Measurements from ENCODE around the gene WDR5B. TPM values are rescaled to one million over a fixed set of nuclear protein-coding genes. Genes with fewer than 3 reads are reported as not detected.

WDR5B gene
- total RNA-seq, 1 donor from 2014 or later, result 5.0 TPM

DNA sequence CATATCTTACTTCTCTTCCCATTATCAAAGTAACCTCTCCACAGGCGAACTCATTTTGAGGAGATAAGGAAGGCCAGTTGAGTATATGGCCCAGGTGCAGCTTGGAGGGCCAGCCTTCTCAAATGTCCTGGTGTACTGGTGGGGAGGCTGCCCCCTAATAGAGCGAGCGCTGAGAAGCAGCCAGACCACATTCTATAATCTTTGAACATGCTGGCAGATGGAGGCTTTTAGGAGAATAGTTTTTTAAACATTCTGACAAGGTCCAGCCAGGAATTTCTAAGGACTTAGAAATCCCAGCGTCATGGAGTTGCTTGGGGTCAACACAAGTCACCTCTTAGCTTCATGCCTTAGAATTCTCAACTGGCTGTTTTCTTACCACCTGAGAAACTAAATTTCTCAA lies 5.8 kb downstream of the WDR5B start:
- intact Hi-C loops (cut with micrococcal nuclease), result no loop called here

DNA sequence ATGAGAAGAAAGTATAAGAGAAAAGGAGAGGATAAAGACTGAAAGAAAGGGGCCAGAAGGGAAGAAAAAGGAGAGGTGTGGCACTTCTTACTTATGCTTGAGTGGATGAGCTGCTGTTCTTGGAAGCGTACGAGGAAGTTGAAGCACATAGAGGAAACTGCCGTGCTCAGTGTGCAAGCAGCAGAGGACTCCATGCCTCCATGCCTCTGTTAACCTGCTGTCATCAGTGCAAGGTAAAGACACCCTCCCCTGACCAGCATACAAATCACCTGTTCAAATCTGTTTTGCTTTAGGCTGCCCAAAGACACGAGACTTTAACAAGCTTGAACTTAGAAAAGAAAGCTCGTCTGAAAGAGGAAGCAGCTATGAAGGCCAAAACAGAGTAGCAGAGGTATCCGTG lies 6.4 kb downstream of the WDR5B start:
- intact Hi-C loops (cut with micrococcal nuclease), result no loop called here

DNA sequence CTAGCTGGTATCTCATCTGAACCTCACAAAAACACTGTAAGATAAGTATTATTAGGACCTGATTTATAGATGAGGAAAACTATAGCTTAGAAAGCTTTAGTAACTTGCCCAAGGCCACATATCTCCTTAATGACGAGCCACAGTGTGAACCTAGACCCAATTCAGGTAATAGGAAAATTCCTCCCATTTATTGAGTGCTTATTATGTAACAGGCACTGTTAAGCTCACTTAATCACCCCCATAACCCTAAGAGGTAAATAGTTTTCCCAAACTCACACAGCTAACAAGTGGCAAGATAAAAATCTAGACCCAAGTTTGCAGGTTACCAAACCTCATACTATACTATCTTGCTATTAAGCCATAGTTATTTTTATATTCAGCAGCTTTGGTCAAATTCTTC lies 7.9 kb downstream of the WDR5B start:
- intact Hi-C loops (cut with micrococcal nuclease), result no loop called here

DNA sequence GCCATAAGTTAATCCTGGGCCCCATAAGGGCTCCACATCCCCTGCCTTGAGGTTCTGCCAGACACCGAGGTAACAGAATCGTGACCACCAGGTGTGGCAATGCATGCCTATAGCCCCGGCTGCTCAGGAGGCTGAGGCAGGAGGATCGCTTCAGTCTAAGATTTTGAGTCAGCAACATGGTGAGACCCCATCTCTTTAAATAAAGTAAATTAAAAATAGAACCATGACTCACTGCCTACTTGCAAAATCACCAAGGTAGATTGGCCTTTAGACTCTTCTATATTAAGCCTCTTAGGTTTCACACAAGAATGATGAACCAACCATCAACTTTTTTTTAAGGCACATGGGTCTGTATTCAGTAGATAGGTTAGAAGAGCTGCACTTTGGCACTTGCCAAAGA lies 9.7 kb downstream of the WDR5B start:
- intact Hi-C loops (cut with micrococcal nuclease), result no loop called here

DNA sequence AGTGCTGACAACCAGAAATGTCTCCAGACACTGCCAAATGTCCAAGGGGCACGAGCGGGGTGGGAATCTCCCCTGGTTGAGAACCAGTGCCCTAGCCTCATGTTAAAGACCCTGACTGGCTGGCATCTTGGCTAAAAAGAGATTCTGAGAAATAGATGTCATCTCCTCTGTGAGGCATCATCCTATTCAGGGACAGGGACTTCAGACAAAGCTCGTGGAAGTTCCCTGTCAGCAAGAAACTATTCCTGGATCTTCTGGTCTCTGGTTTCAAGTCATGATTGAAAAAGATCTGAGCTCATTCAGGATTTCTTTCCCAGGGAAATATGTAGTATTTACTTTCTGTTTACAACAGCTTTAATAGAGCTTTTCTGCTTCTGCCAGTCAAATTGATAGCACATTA lies 10.8 kb downstream of the WDR5B start:
- intact Hi-C loops (cut with micrococcal nuclease), result no loop called here

DNA sequence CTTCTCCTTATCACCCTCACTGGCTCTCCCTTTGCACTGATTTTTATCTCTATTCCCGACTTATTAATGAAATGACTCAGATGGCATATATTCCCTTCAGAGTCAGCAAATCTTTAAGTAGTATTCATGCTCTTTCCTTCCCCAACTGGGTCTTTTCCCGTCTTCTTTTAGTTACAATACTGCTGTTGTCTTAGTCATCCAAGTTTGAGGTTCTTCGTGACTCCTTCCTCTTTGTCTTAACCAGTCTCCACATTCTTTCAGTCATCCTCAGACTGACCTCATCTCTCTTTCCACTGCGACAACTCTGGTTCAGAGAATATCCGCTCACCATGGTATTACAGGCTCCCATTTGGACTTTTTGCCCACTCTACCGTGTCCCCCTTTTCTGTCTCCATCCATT lies 12.4 kb downstream of the WDR5B start:
- intact Hi-C loops (cut with micrococcal nuclease), result no loop called here

DNA sequence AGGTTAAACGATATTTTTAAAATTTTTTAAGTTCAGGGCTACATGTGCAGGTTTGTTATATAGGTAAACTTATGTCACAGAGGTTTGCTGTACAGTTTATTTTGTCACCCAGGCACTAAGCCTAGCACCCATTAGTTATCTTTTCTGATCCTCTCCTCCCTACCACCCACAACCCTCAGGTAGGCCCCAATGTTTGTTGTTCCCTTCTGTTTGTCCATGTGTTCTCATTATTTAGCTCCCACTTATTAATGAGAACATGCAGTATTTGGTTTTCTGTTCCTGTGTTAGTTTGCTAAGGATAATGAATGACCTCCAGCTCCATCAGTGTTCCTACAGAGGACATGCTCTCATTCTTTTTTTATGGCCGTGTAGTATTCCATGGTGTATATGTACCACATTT lies 16.9 kb downstream of the WDR5B start:
- intact Hi-C loops (cut with micrococcal nuclease), result loop anchor here (10.0 kb wide), 1 partner anchor 626 kb away; the partner anchor contains the start of gene SEMA5B

DNA sequence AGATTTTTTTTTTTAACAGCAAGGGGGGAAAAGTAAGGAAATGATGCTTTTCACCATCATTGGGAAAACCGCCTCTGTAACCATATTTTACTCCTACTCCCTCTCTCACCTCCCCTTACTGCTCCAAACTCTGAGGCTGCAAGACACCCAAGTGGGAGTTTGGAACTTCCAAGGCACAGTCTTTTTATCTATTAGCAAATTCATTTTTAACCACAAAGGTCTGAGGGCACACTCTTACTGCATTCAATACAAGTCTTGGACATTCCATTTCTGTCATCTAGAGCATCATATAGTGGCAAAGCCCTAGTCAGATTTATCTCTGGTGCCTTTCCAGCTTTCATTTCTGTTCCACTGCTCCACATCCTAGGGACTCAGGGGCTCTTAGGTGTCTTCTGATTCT lies 18.7 kb downstream of the WDR5B start:
- intact Hi-C loops (cut with micrococcal nuclease), result loop anchor here (10.0 kb wide), 1 partner anchor 628 kb away; the partner anchor contains the start of gene SEMA5B

DNA sequence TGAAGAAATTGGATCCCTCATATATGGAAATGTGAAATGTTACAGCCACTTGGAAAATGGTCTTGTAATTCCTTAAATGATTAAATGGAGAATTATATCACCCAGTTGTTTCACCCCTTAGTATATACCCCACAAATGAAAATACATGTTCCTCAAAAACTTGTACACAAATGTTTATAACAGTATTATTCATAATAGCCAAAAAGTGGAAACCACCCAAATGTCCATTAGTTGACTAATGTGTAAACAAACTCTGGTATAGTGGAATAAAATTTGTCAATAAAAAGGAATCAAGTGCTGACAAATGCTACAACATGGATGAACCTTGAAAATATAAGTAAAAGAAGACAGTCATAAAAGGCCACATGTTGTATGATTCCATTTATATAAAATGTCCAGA lies 19.4 kb downstream of the WDR5B start:
- intact Hi-C loops (cut with micrococcal nuclease), result loop anchor here (10.0 kb wide), 1 partner anchor 628 kb away; the partner anchor contains the start of gene SEMA5B

DNA sequence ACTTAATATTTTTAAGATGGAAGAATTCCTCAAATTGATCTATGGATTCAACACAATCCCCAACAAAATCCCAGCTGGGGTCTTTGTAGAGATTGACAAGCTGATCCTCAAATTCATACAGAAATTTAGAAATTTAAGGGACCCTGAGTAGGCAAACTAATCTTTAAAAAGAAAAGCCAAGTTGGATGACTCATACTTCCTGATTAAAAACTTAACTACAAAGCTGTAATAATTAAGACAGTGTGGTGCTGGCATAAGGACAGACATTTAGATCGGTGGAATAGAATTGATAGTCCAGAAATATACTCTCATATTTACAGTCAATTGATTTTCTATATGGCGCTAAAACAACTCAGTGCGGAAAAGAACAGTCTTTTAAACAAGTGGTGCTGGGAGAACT lies 20.3 kb downstream of the WDR5B start:
- intact Hi-C loops (cut with micrococcal nuclease), result loop anchor here (10.0 kb wide), 1 partner anchor 629 kb away; the partner anchor contains the start of gene SEMA5B

DNA sequence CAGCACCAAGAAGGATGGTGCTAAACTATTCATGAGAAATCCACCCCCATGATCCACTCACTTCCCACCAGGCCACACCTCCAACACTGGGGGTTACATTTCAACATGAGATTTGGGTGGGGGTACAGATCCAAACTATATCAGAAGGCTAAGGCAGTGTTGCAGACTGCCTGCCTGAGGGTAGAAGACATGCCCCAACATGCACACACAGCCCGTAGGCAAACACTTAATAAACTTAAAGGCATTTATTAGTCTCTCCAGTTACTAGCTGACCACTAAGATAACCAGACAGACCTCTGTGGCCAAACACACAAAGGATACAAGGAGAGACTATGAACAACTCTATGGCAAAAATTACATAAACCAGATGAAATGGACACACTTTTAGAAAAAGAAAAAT lies 21.7 kb downstream of the WDR5B start:
- intact Hi-C loops (cut with micrococcal nuclease), result loop anchor here (10.0 kb wide), 1 partner anchor 631 kb away; the partner anchor contains the start of gene SEMA5B

DNA sequence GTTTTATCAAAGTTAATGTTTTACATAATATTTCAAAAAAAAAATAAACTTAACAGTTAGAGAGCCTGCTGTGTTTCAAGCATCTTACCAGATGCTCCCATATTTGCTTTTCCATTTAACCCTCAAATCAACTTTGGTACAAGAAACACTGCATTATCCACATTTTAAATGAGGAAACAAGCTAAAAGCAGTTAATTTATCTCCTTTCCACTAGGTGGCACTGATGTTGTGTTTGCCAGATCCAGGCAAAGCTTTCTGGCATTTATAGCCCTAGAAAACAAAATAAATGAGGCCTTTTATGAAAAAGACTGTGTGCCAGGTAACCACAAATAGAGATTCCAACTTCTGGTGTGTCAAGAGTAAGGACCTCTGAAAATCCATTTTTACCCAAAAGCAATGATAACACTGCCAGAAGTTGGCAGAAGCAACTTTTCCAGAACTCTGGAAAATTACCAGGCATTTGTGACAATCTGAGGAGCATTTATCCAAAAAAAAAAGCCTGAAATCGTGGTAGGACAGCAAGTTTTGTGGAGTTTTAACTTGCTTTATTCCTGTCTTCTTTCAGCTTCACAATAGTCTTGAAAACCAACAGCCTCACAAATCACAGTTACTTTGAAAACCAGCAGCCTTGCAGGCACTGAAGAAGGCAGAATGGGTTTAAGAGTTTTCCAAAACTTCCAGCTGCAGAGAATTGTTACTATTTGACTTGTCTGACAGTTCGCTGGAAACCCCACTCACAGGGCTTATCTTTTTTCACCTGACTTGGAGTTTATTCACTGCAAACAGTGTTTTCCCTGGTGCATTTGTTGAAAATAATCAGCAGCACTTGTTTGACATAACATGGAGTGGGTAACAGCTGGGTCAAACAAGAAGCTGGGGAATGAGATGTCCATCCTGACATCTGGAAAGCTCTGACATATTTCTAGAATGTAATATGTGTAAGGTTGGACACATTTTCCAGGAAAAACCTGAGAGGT lies 22.7 kb downstream of the WDR5B start:
- intact Hi-C loops (cut with micrococcal nuclease), result loop anchor here (1.0 to 10.0 kb wide), 2 partner anchors 286 to 632 kb away; partner anchors contain the start of gene SEMA5B

DNA sequence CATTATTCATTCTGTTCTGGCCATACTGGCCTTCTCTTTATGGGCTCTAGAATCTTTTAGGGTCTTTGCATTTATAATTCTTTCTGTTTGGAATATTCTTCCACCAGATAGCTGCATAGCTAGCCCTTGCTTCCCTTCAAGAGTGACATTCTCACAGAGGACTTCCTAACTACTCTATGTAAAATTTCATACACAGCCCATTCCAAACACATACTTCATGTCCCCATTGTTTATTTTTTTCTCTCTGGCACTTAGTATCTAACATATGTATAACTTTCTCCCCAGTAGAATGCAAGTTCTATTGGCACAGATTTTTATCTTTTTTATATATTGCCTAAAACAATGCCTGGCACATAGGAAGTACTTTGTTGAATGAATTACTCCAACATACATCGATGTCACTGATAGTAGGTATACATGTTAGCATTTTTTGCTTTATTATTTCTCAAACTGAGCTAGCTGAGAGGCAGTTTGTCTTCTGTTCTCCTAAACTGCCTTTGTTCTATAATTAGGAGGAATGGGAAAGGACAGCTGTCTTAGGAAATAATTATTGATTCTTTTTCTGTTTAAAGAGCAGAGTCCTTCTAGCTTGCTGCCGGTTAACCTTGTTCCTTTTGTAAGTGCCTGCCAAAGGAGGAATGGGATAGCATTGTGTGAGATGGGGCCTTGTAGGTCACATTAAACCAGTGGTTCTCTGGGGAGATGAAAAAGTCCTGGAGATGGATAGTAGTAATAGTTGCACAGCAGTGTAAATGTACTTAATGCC lies 24.0 kb downstream of the WDR5B start:
- intact Hi-C loops (cut with micrococcal nuclease), result loop anchor here (10.0 kb wide), 1 partner anchor 633 kb away; the partner anchor contains the start of gene SEMA5B

DNA sequence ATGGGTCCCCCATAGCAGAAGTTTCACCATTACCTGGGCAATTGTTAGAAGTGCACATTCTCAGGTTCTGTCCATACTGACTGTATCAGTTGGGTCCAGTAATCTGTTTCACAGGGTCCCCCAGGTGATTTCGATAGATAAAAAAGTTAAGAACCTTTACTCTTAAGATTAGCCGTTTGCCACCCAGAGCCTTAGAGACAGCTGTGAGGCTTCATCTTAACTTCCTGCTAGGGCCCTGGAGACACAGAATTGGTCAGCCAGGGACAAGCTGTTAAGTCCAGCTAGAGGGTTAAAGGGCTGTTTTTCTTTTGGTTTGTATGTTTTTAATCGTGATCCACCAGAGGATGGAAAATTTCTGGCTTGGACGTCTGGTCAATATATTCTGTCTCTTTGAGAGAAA lies 25.2 kb downstream of the WDR5B start:
- intact Hi-C loops (cut with micrococcal nuclease), result loop anchor here (10.0 kb wide), 1 partner anchor 634 kb away; the partner anchor contains the start of gene SEMA5B

DNA sequence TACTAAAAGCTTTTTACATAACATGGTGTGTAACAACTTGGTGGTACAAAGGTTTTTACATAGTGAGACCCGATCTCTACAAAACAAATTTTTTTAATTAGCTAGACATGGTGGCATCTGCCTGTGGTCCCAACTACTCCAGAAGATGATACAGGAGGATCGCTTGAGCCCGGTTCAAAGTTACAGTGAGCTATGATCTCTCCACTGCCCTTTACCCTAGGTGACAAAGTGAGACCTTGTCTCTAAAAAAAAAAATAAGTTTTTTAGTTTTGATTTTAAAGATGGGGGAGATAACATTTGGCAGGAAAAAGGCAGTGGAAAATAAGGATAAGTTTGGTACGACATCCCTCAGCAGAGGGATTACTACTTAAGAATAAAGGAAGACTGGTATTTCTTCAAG lies 26.0 kb downstream of the WDR5B start:
- intact Hi-C loops (cut with micrococcal nuclease), result loop anchor here (10.0 kb wide), 2 partner anchors 405 to 635 kb away; partner anchors contain the start of genes HSPBAP1, SEMA5B and SLC49A4

DNA sequence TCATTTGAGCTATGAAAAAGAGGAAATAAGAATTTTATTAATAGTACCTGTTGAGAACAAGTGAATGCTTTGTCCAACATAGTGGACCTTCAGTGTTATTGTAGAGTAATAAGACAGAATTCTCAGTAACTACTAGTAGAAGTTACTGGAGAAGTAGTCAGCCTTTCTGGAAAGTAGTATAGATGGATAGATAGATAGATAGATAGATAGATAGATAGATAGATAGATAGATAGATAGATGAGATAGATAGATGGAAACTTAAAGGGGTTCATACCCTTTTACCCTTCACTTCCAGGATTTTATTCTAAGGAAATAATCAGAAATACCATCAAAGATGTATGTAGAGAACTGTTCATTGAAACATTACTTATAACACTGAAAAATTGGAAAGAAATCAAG lies 26.7 kb downstream of the WDR5B start:
- intact Hi-C loops (cut with micrococcal nuclease), result loop anchor here (10.0 kb wide), 1 partner anchor 406 kb away; the partner anchor contains the start of genes HSPBAP1 and SLC49A4

DNA sequence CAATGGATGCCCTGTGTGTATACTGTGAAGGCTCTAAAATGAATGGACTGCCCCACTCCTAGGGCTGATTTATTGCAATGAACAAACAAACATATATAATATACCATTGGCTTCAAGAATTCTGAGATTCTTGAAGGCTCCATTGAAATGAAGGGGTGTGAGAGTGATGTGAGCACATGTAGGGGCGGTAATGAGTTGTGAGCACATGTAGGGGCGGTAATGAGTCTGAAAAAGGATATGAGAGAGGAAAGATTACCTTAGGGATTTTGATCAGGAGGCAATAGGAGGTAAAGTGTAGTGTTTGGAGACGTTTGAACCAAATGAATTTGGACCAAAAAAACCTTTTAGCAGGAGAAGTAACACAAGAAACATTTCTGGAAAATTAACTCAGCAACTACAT lies 28.2 kb downstream of the WDR5B start:
- intact Hi-C loops (cut with micrococcal nuclease), result loop anchor here (10.0 kb wide), 1 partner anchor 407 kb away; the partner anchor contains the start of genes HSPBAP1 and SLC49A4

DNA sequence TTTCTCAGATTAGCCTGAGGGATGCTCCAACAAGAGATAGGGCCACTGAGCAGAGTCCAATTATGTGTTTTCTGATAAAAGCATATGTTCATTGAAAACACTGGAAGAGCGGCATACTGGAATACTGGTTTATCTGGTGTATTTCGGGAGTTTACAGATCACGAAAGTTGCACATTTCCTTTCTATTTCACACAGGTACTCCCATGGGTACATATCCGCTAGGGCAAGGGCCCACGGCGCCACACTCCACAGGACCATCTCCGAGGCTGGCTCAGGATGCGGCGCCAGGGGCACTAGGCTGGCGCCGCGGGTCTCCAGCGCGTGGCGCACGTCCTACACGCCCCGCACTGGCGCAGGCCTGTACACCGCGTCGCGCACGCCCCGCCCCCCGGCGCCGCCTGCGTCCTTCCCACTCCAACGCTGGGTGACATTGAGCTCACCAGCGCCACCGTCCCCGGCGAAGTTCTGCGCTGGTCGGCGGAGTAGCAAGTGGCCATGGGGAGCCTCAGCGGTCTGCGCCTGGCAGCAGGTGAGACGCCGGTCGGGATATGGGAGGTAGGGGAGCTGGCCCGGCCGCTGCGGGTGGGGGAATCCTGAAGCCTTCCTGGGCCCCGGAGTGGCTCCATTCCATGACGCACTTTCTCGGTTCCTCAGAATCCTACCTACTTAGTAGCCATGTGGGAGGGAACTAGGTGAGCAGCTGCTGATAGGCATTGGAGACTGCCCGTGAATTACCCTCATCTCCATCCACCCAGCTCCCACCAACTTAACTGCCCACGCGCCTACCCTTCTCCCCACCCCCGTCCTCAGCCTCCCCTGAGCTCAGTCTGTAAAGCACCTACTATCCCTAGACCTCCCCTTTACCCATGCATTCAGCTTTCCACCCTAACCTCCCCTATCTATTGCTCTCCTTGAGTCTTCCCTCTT lies 31.8 kb downstream of the WDR5B start, which contains the start of gene FAM162A:
TSS of gene FAM162A (plus strand) at position 412 of the 927 bp plus-strand sequence. CDS start at position 496, 84 bp downstream.
- intact Hi-C loops (cut with micrococcal nuclease), result loop anchor here (1.0 to 10.0 kb wide), 12 partner anchors 32 to 1642 kb away; partner anchors contain the start of genes DTX3L, EAF2, GOLGB1 and GTF2E1

DNA sequence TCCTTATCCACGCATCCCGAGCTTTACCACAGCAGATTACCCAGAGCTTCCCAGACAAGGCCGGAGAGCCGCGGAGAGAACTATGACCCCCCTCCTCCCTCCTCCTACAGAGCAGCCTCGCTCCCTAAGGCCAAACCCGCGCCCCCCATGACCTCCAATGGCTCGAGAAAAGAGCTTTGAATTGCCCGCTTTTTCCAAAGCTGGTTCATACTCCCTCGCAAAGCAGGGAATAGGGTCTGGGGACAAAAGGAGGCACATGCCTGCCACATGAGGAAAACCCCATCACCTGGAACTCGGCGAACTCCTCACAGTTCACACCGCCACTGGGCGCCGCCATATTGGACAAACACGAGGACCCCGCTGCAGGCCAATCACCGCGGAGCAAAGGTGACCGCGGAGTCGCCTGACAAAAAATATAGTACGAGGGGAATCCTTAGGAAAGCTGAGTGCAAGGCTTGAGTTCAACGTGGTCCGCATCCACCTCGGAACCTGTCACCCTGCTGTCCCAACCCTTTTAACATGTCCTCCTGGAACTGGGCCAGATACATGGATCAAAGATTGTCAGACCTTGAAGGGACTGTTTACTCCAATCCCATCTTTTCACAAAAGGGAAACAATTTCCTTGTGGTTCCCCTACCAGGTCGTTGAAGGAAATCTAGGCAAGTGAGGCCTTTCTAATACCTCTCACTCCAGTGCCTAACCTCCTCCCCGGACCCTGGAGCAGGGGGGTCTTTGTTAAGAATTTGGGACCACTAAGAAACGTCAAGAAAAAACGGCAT lies 32.8 kb downstream of the WDR5B start, which contains the start of gene MIX23:
TSS of gene MIX23 (minus strand) at position 344 of the 779 bp plus-strand sequence. CDS start at position 337, 7 bp downstream.
- intact Hi-C loops (cut with micrococcal nuclease), result loop anchor here (1.0 to 10.0 kb wide), 6 partner anchors 33 to 1641 kb away; partner anchors contain the start of genes GTF2E1, HSPBAP1, PARP14 and RABL3

All from T-helper 2 cell treated with Interferon-gamma antibody and Interleukin-4, amounts not matched to agents 100 ng/mL and 5 ng/mL, for 36 hours (primary cell).